Lung microvascular endothelial cell (primary cell): Measurements from ENCODE around the gene TMEM204. TPM values are rescaled to one million over a fixed set of nuclear protein-coding genes. Genes with fewer than 3 reads are reported as not detected.
A peak's percentile ranks its signal among the peaks of the same experiment; 100 is the strongest.

Experiments
- DNase-seq, 2 donors: peaks; one replicate each; pipeline versions ENCODE4 v3.0.0 to v3.0.0-alpha.2; 2010; ENCODE audit warnings: low read depth in 2 of 2
- total RNA-seq: library from RNA; depleted of rRNA; stranded (reverse); fragments of >200 nt; gene quantifications from 2 replicates; pipeline ENCODE4 v1.2.1, GENCODE V29; 2014

The TMEM204 gene
- 89.6 and 101 TPM in 2 replicates for total RNA-seq

DNA sequence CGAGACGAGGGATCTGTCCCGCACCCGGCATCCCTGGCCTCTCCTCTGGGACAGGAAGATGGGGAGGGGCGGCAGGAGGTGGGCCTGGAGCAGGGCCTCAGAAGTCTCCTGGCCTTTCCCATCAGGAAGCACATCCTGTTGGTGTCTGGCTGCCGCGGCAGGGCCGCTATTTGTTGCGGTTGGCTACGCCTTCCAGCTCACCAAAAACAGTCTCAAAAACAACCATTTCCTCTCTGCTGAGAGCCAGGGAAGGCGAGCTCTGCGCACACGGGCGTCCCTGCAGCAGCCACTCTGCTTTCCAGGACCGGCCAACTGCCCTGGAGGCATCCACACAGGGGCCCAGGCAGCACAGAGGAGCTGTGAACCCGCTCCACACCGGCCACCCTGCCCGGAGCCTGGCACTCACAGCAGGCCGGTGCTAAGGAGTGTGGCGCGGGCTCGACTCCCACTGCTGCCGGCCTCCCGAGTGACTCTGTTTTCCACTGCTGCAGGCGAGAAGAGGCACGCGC lies at the start of gene TMEM204:
TSS of gene TMEM204 (plus strand) at position 224 of the 509 bp plus-strand sequence. CDS start 610 bp downstream, outside the sequence.
- peak; percentile 80 to 84 for DNase-seq

DNA sequence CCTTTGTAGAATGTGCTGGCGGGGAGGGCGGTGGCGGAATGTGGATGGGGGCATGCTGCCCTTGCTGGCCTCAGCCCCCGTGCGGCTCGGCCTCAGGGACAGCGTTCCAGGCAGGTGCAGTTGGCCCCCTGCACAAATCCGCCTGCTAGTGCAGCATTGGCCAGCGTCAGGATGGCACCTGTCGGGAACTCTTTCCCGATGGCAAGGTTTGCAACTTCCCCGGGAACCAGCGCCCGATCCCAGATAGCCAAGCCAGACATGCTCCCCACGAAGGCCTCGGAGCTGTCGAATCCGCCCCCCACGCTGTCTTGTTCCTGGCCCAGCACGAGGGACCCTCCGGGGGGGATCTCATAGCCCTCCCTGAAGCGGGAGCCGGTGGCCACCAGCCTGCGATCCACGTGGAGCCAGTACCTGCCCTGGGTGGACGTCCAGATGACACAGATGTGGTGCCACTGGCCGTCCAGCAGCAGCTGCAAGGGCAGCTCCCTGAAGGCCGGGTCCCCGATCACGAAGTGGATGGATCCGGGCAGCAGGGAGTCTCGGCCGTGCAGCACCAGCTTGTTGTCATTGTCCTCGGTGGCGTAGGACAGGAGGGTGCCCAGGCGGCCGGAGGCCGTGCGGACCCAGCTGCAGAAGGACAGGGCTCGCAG lies 47.5 kb upstream of the TMEM204 start:
- no peak for DNase-seq

DNA sequence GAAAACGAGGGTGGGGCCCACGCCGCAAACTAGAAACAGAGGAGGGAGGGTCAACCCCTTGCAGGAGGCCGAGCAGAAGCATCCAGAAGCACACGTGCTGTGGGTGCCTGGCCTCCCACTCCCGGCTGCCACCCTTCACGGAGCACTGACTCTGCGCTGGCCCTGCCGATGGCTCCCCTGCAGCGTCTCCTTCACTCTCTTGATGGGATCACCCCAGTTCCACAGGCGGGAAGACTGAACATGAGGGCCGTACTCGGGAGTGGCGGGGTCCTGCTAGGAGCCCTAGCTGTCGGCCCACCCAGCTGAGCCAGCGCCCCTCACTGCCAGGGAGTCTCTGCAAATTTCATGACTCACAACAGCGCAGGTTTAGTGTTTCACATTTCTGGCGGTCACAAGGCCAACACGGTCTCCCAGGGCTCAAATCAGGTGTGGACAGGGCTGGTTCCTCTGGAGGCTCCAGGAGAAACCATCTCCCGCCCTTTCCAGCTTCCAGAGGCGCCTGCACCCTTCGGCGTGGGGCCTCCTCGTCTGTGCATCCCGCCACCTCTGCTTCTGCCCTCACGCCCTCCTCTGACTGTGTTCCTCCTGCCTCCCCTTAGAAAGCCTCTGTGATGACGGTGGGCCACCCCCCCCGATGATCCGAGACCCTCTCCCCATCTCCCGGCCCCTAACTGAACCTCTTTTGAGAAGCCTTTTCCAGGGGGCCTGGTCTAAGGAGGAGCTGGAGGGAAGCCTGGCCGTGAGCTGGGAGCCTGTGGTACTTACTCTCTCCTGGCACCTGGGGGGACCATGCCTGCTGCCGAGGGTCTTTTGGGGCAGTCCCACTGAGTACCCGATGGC lies 46.7 kb upstream of the TMEM204 start:
- DNase-seq, result no peak

DNA sequence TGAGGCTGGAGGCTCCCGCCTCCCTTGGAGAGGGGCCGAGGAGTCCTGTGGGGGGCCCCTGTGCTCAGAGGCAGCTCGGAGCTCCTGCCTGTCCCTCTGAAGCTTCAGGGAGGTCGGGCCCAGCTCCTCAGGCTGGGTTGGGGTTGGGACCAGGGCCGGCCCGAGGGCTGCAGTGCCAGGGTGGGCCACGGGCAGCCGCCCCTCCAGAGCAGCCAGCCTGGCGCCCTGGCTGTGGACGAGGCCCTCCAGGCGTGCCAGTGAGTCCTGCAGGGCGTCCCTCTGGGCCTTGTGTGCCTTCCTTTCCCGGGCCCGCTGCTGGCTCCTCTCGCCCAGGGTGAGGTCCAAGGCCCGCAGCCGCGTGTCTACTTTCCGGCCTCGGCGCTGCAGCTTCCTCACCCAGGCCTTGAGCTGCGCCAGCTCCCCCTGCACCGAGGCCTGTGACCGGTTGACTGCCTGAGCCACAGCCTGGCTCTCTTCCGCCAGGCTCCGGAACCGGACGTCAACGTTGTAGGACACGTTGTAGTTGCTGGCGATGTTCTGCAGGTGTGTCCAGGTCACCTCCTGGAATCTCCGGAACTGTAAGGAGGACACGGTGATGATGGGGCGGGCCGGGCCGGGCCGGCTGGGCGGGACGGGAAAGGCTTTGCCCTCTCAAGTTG lies 45.9 kb upstream of the TMEM204 start:
- DNase-seq, result no peak

GRCh38 chr16:1488054-1488601 lies 45.3 kb upstream of the TMEM204 start:
- no peak for DNase-seq

DNA sequence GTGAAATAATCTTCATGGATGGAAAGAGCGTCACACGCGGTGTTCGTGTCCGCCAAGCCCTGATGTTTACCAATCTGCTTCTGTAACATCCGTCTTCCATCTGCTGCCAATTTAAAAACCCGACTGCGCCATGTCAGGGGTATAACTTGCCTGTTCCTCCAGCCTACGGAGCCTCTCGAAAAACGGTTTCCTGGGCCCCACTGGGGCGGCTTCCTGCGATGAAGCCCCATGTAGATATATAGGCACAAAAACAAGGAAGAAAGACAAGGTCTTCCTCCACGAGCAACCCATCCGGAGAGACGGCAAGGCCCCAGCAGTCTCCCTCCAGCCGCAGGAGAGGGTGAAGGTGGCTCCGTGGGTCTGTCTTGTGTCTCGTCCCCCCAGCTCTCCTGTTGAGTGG lies 44.8 kb upstream of the TMEM204 start, which contains the start of gene PTX4:
TSS of gene PTX4 (minus strand) at position 326 of the 400 bp plus-strand sequence. CDS start at position 291, 35 bp downstream.
- no peak for DNase-seq

DNA sequence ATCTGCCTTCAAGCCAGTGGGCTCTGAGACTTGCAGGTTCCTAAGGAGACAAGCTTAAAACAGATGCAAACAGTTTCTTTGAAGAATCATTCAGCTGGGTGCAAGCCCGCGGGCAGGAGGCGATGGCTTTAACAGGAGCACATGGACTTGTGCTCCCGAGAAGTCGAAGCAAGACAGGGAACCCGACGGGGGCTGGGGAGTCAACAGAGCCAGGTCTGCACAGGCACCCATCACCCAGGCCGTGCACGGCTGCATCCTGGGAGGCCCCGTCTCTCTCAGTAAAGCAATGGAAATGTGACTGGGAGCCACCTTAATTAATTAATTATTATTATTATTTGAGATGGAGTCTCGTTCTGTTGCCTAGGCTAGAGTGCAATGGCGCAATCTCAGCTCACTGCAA lies 44.4 kb upstream of the TMEM204 start:
- DNase-seq, result no peak

DNA sequence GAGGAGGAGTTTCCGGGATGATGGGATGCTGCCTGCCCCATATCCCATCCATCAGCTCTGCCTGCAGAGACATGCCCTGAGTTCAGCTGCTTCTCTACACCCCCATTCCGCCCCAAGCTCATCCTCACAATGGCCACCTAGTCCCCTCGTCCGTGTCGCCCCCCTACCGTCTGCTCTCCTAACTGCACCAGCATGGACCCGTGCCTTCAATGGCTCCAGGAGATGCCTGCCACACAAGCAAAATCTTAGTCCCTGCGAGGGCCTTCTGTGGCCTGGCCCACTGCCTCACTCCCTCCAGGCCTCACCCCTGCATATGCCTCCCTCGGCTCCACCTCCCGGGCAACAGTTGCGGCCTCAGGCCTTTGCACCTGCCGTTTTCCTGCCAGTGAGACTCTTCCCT lies 42.1 kb upstream of the TMEM204 start:
- no peak for DNase-seq

DNA sequence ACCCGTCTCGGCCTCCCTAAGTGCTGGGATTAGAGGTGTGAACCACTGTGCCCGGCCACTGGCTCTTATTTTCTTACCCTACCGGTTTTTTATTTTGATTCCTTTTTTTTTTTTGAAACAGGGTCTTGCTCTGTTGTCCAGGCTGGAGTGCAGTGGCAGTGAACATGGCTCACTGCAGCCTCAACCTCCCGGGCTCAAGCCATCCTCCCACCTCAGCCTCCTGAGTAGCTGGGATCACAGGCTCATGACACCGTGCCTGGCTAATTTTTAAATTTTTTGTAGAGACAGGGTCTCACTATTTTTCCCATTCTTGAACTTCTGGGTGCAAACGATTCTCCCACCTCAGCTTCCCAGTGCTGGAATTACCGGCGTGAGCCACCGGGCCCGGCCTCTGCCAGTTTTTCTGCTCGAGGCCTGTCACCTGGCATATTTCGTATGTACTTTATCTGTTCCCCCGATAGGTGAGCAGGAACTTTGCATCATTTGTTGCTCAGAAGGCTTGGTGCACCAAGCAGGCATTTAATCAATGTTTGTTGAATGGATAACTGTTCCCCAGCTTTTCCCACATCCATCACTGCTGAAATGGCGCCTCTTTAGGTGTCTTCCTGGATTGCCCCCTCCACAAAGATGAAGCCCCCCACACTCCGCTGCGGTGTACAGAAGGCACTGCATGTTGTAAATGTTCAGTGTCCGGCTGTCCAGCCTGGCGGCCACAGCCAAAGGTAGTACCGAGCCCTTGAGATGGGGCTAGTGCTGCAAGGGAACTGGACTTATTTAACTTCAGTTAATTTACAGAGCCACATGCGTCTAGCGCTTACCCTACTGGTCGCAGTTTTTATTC lies 41.2 kb upstream of the TMEM204 start:
- no peak for DNase-seq

DNA sequence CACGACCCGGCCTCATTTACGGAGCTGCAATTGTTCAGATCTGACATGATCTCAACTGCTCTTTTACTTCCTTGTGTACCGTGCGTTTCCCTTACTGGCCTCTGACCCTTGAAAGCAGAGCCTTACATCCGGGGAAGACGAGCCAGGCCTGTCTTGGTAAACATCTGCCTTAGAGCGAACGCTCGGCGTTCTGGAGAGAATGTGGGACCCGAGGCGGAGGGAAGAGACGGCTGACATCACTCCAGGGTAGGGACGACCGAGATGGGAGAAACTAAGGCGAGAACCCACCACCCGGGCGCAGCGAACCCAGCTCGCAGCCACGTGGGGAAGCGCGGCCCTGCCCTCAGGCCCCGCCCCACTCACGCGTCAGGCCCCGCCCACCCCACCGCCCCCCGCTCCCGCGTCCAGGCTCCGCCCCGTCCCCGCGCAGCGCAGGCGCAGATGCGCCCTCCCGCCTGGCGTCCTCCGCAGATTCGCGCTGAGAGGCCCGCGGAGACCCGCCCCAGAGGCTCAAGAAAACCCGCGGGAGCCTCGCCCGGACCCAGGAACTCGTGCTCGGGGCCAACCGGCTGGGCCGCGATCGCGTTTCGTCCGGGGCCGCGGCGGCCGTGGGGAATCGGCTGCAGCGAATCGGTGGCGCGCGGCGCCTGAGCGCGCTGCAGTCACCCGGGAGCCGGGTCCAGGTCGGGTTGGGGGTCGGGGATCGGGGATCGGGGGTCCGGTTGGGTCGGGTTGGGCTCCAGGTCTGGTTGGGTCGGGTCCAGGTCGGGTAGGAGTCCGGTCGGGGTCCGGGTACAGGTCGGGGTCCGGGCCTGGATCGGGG lies 40.3 kb upstream of the TMEM204 start, which contains the start of gene TELO2:
TSS of gene TELO2 (plus strand) at position 438 of the 823 bp plus-strand sequence. CDS start 922 bp downstream, outside the sequence.
- peak; percentile 84 to 86 for DNase-seq

DNA sequence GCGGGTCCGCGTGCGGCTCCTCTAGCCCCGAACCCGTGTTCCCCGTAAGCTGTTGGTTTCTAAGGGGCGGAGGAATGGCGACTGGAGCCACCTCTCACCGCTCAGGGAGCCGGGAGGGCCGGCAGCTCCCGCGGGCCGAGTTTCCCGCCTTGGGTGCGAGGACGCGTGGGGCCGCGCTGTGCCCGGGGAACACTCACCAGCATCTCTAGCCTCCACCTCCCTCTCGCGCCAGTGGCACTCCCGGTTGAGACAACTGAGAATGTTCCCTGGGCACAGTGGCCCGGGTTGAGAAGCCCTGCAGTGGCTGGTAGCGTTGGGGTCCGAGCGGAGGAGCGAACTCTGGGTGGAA lies 39.7 kb upstream of the TMEM204 start:
- peak; percentile 20 to 25 for DNase-seq

DNA sequence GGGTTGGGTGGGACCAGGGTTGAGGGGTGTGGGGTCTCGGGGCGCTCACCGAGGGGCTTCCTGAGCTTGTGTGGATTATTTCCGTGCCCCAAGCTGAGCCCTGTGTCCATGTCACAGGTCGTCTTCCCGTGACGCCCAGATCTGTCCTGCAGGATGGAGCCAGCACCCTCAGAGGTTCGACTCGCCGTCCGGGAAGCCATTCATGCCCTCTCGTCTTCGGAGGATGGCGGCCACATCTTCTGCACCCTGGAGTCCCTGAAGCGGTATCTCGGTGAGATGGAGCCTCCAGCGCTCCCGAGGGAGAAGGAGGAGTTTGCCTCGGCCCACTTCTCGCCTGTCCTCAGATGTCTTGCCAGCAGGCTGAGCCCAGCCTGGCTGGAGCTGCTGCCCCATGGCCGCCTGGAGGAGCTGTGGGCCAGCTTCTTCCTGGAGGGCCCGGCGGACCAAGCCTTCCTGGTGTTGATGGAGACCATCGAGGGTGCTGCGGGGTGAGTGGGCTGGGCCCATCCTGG lies 39.3 kb upstream of the TMEM204 start:
- peak; percentile 86 to 90 for DNase-seq

GRCh38 chr16:1494711-1495110 lies 38.8 kb upstream of the TMEM204 start:
- DNase-seq, result peak in 1 of 2 donors; percentile 57

DNA sequence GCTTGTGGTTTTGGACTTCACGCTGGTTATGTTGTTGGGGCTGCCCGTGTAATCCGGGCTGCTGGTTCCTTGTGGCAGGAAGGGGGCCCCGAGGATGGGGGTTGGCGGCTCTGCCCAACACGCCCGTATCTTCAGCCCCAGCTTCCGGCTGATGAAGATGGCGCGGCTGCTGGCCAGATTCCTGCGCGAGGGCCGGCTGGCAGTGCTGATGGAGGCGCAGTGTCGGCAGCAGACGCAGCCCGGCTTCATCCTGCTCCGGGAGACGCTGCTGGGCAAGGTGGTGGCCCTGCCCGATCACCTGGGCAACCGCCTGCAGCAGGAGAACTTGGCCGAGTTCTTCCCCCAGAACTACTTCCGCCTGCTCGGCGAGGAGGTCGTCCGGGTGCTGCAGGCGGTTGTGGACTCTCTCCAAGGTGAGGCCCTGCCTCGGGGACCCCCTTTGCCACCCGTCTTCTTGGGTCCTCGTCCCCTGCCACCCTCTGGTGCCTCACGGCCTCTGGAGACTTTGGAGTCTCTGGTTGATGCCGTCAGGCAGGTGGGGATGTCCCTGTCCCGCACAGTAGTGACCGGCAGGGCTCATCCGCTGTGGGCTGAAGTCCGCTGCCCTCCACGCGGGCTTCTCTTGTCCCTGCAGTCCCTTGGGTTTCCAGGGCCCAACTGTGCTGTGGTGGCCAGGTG lies 38.1 kb upstream of the TMEM204 start:
- no peak for DNase-seq

DNA sequence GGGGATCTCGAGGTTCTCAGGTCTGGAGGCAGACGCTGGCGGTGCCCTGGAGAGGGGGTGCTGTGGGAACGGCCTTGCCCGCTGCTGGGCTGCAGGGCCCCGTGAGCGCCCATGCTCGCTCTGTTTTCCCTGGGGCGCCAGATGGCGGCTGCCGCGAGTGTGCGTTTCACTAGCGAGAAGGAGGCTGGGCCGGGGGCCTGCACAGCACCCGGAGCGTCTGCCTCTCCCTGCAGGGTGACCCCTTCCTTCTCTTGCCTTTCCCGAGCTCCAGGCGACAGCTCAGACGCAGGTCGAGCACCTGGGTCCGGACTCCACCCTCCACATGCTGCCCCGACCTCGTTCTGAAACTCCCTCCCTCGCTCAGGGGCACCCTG lies 37.6 kb upstream of the TMEM204 start:
- no peak for DNase-seq

GRCh38 chr16:1496464-1496863 lies 37.0 kb upstream of the TMEM204 start:
- DNase-seq, result no peak

- no peak for DNase-seq
These were observed 36.4 kb upstream of the TMEM204 start for GRCh38 chr16:1497014-1497598.

DNA sequence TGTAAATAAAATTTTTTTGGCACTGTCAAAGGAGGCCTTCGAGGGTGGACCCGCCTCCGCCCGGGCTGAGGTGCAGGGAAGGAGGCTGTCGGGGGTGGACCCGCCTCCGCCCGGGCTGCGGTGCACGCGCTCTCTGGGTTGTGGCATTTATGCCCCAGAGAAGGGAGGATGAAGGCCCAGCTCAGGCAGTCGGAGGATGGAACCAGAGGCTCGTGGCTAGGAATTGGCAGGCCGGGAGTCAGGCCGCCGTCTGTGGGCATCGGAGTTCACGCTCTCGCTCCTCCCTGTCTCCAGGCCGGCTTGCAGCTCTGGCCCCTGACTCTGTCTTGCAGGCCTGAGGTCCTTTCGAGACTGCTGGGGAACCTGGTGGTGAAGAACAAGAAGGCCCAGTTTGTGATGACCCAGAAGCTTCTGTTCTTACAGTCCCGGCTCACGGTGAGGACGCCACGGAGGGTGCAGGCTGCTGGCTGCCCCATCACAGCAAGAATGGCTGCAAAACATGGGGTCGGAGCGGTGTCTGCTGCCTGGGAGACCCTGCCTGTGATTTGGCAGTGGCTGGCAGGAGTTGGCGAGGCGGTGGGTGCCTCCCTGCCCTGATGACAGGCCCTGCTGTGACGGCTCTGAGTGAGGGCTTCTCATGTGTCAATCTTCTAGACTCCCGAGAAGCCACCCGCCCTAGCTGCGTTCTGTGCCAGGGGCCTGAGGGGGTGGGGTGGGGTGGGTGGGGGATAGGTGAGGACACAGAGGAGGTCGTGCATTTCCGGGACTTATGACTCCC lies 34.4 kb upstream of the TMEM204 start:
- no peak for DNase-seq
